Hepatocyte (in vitro differentiated cells): Measurements from ENCODE around the gene SORD. TPM values are rescaled to one million over a fixed set of nuclear protein-coding genes. Genes with fewer than 3 reads are reported as not detected.
A peak's percentile ranks its signal among the peaks of the same experiment; 100 is the strongest.

Experiments
- DNase-seq: peaks from one replicate; pipeline ENCODE4 v3.0.0-alpha.2; 2016; ENCODE audit warnings: low spot score
- H2AFZ ChIP-seq: fragments of 200-600 bp; sonication (generic); 2 replicates; pipeline ENCODE4 v1.6.0; 2016; ENCODE audit warnings: antibody characterized with exemption, mild to moderate bottlenecking
- H3K27ac ChIP-seq: fragments of 200-600 bp; sonication (generic); 2 replicates; pipeline ENCODE4 v1.5.1; 2016; ENCODE audit warnings: mild to moderate bottlenecking
- H3K27me3 ChIP-seq: fragments of 200-600 bp; sonication (generic); 2 replicates; pipeline ENCODE4 v1.6.1; 2016
- H3K36me3 ChIP-seq: fragments of 200-600 bp; sonication (generic); replicated peaks from 2 replicates; pipeline ENCODE4 v1.5.1; 2016; ENCODE audit warnings: low read depth; ENCODE audit not compliant: insufficient read depth
- H3K4me1 ChIP-seq: fragments of 200-600 bp; sonication (generic); 2 replicates; pipeline ENCODE4 v1.5.1; 2016; ENCODE audit warnings: mild to moderate bottlenecking, moderate library complexity; ENCODE audit not compliant: insufficient read depth
- H3K4me2 ChIP-seq: fragments of 200-600 bp; sonication (generic); 2 replicates; pipeline ENCODE4 v1.6.0; 2016
- H3K4me3 ChIP-seq: fragments of 200-600 bp; sonication (generic); 2 replicates; pipeline ENCODE4 v1.5.1; 2016; ENCODE audit warnings: mild to moderate bottlenecking
- H3K79me2 ChIP-seq: fragments of 200-600 bp; sonication (generic); 2 replicates; pipeline ENCODE4 v1.6.0; 2017; ENCODE audit warnings: mild to moderate bottlenecking
- H3K9me2 ChIP-seq: fragments of 200-600 bp; sonication (generic); replicated peaks from 2 replicates; pipeline ENCODE4 v1.6.0; 2017; ENCODE audit warnings: mild to moderate bottlenecking; ENCODE audit not compliant: insufficient read depth
- H3K9me3 ChIP-seq: fragments of 200-600 bp; sonication (generic); 2 replicates; pipeline ENCODE4 v1.5.1; 2016; ENCODE audit warnings: low read depth, mild to moderate bottlenecking
- H4K20me1 ChIP-seq: fragments of 200-600 bp; sonication (generic); 2 replicates; pipeline ENCODE4 v1.6.0; 2016; ENCODE audit warnings: mild to moderate bottlenecking; ENCODE audit not compliant: insufficient read depth, poor library complexity, severe bottlenecking
- EZH2 ChIP-seq: fragments of 200-600 bp; sonication (generic); IDR thresholded peaks from 2 replicates; pipeline ENCODE4 v1.6.1; 2016; ENCODE audit warnings: antibody characterized with exemption, mild to moderate bottlenecking, borderline replicate concordance
- EZH2phosphoT487 ChIP-seq: fragments of 200-600 bp; sonication (generic); IDR thresholded peaks from one replicate; pipeline ENCODE4 v1.6.1; 2018; ENCODE audit warnings: antibody characterized with exemption, mild to moderate bottlenecking, low read depth, moderate library complexity; ENCODE audit not compliant: unreplicated experiment, severe bottlenecking
- WGBS: methylation state at CpG from one replicate; pipeline ENCODE4 v1.1.6; 2016; ENCODE audit warnings: low lambda C conversion rate; ENCODE audit errors: missing lambda C conversion rate; 5-methylcytosine and 5-hydroxymethylcytosine counted together
- polyA plus RNA-seq: library from polyadenylated mRNA; unstranded; fragments of >200 nt; fragmentation: Nextera tagmentation; extraction: Ambion mirVana; gene quantifications from 2 replicates; pipeline ENCODE4 v1.2.1, GENCODE V29; 2016
- small RNA-seq: library from RNA; depleted of rRNA; stranded (forward); fragments of <200 nt; gene quantifications from one replicate; pipeline ENCODE3, GENCODE V24; 2014
- total RNA-seq: library from RNA; depleted of rRNA; stranded (reverse); fragments of >200 nt; gene quantifications from 2 replicates; pipeline ENCODE4 v1.2.3, GENCODE V29; 2014
- TF ChIP-seq, protein P1 (sequence below): fragments of 200-600 bp; sonication (generic); IDR thresholded peaks from 2 replicates; pipeline ENCODE4 v1.5.1; 2016; ENCODE audit warnings: antibody characterized with exemption, mild to moderate bottlenecking; ENCODE audit not compliant: poor library complexity

The SORD gene
- total and polyA plus RNA-seq, 2 experiments from 2014 or later, result 81.8 to 116 TPM

DNA sequence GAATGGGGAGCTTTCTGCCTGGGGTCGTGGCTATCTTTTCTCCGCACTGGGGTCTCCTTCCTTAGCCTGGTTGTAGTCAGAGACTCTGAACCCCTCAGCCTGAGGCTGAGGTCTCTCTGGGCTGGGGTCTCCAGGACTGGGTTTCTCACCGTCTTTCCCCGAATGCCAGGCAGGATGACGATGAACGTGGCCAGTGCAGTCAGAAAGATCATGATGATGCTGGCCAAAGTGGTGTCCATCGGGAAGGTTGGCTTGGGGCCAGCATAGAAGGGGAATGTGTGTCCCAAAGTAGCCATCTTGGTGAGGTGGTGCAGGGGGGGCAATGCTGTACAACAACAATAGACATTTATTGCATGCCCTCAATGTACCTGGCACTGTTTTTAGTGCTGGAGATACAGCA, 99.7 kb downstream of the SORD start:
- no peaks in the 10 kb centered on the region for H4K20me1 ChIP-seq
- no peaks in the 10 kb centered on the region for H3K9me2 ChIP-seq
- TF ChIP-seq EZH2, result no peak
- TF ChIP-seq, protein P1, sequence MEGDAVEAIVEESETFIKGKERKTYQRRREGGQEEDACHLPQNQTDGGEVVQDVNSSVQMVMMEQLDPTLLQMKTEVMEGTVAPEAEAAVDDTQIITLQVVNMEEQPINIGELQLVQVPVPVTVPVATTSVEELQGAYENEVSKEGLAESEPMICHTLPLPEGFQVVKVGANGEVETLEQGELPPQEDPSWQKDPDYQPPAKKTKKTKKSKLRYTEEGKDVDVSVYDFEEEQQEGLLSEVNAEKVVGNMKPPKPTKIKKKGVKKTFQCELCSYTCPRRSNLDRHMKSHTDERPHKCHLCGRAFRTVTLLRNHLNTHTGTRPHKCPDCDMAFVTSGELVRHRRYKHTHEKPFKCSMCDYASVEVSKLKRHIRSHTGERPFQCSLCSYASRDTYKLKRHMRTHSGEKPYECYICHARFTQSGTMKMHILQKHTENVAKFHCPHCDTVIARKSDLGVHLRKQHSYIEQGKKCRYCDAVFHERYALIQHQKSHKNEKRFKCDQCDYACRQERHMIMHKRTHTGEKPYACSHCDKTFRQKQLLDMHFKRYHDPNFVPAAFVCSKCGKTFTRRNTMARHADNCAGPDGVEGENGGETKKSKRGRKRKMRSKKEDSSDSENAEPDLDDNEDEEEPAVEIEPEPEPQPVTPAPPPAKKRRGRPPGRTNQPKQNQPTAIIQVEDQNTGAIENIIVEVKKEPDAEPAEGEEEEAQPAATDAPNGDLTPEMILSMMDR, result no peak
- DNase-seq, result no peak
- no peaks in the 10 kb centered on the region for H3K9me3 ChIP-seq
- no peaks in the 10 kb centered on the region for H3K79me2 ChIP-seq
- no peak overlapping the region for H3K4me3 ChIP-seq
- 93% methylated on average over 7 of the region's 7 CpGs for WGBS
- peaks cover 3% of the 10 kb centered on the region for H3K4me1 ChIP-seq
- no peak overlapping the region for H3K4me2 ChIP-seq
- no peak overlapping the region for H2AFZ ChIP-seq
- no peaks in the 10 kb centered on the region for H3K36me3 ChIP-seq
- H3K27ac ChIP-seq, result no peak overlapping the region
- peaks cover 30% of the 10 kb centered on the region for H3K27me3 ChIP-seq

DNA sequence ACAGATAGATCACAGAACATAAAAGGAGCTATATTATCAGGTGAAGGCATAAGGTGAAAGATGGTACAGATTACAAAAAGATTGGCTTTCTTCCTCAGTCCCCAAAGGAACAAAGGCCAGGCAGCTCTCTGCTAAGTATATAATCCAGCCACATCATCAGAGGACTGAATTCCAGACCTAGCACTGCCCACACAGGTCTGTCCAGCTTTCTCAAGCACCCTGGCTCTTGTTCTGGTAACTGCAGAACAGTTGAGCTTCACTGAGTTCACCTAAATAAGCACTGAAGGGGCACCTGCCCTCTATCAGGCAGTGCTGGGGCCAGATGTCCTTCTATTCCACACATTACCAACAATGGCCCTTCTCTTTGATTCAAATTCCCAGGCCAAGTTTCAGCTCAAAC, 100.4 kb downstream of the SORD start:
- no peak overlapping the region for H3K27ac ChIP-seq

DNA sequence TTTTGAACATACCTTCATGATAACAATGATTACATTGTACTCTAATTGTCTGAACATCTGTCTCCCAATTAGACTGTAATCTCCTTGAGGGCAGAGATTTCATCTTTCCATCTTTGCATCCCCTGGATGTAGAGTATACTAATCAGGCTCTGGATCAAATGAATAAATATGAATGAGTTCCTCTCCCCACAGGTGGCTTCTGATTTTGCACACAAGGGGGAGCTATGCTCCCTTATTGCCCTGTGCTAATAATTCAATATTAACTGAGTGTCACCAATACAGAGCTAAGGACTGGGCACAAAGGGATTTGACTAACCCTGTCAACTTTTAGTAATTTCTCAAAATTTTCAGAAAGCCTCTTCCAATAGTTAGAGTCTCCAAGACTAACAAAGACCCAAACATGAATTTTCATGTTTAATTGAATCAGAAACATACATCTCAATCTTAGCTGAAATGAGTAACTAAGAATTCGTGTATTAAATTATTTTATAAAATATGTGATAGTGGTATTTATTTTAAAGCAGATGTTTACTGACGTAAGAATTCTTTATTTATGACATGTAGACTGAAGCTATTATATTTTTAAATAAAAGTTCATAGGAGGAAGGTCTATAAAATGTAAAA, 103.7 kb downstream of the SORD start:
- peaks cover 61% of the 10 kb centered on the region for H3K27me3 ChIP-seq
- H3K79me2 ChIP-seq, result no peaks in the 10 kb centered on the region
- WGBS, result 54% methylated on average over 2 of the region's 2 CpGs
- H3K9me2 ChIP-seq, result no peaks in the 10 kb centered on the region
- H2AFZ ChIP-seq, result no peak overlapping the region
- no peak overlapping the region for H3K27ac ChIP-seq
- TF ChIP-seq EZH2, result no peak
- TF ChIP-seq, protein P1, result peak; percentile 47
- peaks cover 19% of the 10 kb centered on the region for H3K4me1 ChIP-seq
- H3K4me2 ChIP-seq, result no peak overlapping the region
- no peaks in the 10 kb centered on the region for H3K9me3 ChIP-seq
- DNase-seq, result no peak
- no peaks in the 10 kb centered on the region for H4K20me1 ChIP-seq
- H3K36me3 ChIP-seq, result no peaks in the 10 kb centered on the region
- no peak overlapping the region for H3K4me3 ChIP-seq

More for the DNA sequence above, 100.4 kb downstream of the SORD start:
- Histone ChIP-seq H3K79me2 (no peaks in the 10 kb centered on the region), H3K36me3 (no peaks in the 10 kb centered on the region), H3K4me3 (no peak overlapping the region), H3K9me3 (no peaks in the 10 kb centered on the region), H3K9me2 (no peaks in the 10 kb centered on the region), H2AFZ (no peak overlapping the region), H3K4me1 (peaks cover 3% of the 10 kb centered on the region), H3K27me3 (peaks cover 36% of the 10 kb centered on the region), H4K20me1 (no peaks in the 10 kb centered on the region), H3K4me2 (no peak overlapping the region)
- TF ChIP-seq, protein P1, result no peak
- no peak for TF ChIP-seq EZH2phosphoT487
- TF ChIP-seq EZH2, result no peak
- no peak for DNase-seq

Small RNA genes lying within 50 kb of the gene (small RNA-seq; reads per million reads assigned to genes)
- gene RF00019 (not detected), gene RNU1-78P (not detected), gene RNU6-966P (not detected)

Other genes starting within 250 kb of the SORD start
- not detected in 2 replicates for gene TERB2, start 66.5 kb upstream of the SORD start, total RNA-seq
- 0.19 TPM in 1 of 2 replicates, not detected in the other for gene TERB2, start 66.5 kb upstream of the SORD start, polyA plus RNA-seq
- 34.2 and 37.4 TPM in 2 replicates for gene DUOX2, start 91.0 kb downstream of the SORD start, total RNA-seq
- gene DUOX2, start 91.0 kb downstream of the SORD start, polyA plus RNA-seq, result 21.4 and 25.8 TPM in 2 replicates
- 13.8 and 24.6 TPM in 2 replicates for gene DUOXA2, start 91.1 kb downstream of the SORD start, total RNA-seq
- 35.8 and 40.1 TPM in 2 replicates for gene DUOXA2, start 91.1 kb downstream of the SORD start, polyA plus RNA-seq
- 7.5 and 10.9 TPM in 2 replicates for gene DUOXA1, start 106.7 kb downstream of the SORD start, total RNA-seq
- 6.3 and 15.2 TPM in 2 replicates for gene DUOXA1, start 106.7 kb downstream of the SORD start, polyA plus RNA-seq
- 3.3 and 3.8 TPM in 2 replicates for gene DUOX1, start 106.8 kb downstream of the SORD start, total RNA-seq
- gene DUOX1, start 106.8 kb downstream of the SORD start, polyA plus RNA-seq, result 4.3 and 7.7 TPM in 2 replicates
- gene SHF, start 164.8 kb downstream of the SORD start, total RNA-seq, result 12.0 and 13.3 TPM in 2 replicates
- gene SHF, start 164.8 kb downstream of the SORD start, polyA plus RNA-seq, result 13.9 and 15.0 TPM in 2 replicates
- gene SLC28A2, start 229.0 kb downstream of the SORD start, total RNA-seq, result 1.5 and 1.8 TPM in 2 replicates
- 0.29 and 1.5 TPM in 2 replicates for gene SLC28A2, start 229.0 kb downstream of the SORD start, polyA plus RNA-seq